Activated CD4-positive, alpha-beta T cell treated with anti-CD3 and anti-CD28 coated beads, Interleukin-2, amount 10 ng/mL, durations not matched to agents 24 days and 14 days (primary cell): Measurements from ENCODE around the gene PCGF3. TPM values are rescaled to one million over a fixed set of nuclear protein-coding genes. Genes with fewer than 3 reads are reported as not detected.
"Not testable (repeated sequence)": the region's sequence is repeated elsewhere in the genome, so short reads cannot be mapped to it uniquely, and the experiment has no call there.

Source experiments
- DNase-seq: peaks from one replicate; pipeline ENCODE4 v3.0.0; 2022
- H3K27ac Mint-ChIP-seq: one replicate; pipeline ENCODE4 v1.8.0; 2022; ENCODE audit warnings: mild to moderate bottlenecking, mixed read lengths
- H3K27me3 Mint-ChIP-seq: one replicate; pipeline ENCODE4 v1.8.0; 2022; ENCODE audit warnings: mixed read lengths
- H3K36me3 Mint-ChIP-seq: one replicate; pipeline ENCODE4 v1.8.0; 2022; ENCODE audit warnings: low read depth, mild to moderate bottlenecking, mixed read lengths
- H3K4me1 Mint-ChIP-seq: one replicate; pipeline ENCODE4 v1.8.0; 2021; ENCODE audit warnings: mixed read lengths
- H3K4me3 Mint-ChIP-seq: one replicate; pipeline ENCODE4 v1.8.0; 2022; ENCODE audit warnings: mild to moderate bottlenecking, moderate library complexity, mixed read lengths
- H3K9me3 Mint-ChIP-seq: one replicate; pipeline ENCODE4 v1.8.0; 2021; ENCODE audit warnings: mixed read lengths
- intact Hi-C: fragments of 100-400 bp; cut with micrococcal nuclease; formaldehyde crosslinking; loops from one replicate; pipeline ENCODE4 v1.15.1; 2023
- total RNA-seq: library from RNA; stranded (reverse); gene quantifications from 2 replicates; pipeline ENCODE4 v1.2.3, GENCODE V29; 2022

PCGF3 gene
- total RNA-seq, 1 donor from 2014 or later: 34.5 TPM

DNA sequence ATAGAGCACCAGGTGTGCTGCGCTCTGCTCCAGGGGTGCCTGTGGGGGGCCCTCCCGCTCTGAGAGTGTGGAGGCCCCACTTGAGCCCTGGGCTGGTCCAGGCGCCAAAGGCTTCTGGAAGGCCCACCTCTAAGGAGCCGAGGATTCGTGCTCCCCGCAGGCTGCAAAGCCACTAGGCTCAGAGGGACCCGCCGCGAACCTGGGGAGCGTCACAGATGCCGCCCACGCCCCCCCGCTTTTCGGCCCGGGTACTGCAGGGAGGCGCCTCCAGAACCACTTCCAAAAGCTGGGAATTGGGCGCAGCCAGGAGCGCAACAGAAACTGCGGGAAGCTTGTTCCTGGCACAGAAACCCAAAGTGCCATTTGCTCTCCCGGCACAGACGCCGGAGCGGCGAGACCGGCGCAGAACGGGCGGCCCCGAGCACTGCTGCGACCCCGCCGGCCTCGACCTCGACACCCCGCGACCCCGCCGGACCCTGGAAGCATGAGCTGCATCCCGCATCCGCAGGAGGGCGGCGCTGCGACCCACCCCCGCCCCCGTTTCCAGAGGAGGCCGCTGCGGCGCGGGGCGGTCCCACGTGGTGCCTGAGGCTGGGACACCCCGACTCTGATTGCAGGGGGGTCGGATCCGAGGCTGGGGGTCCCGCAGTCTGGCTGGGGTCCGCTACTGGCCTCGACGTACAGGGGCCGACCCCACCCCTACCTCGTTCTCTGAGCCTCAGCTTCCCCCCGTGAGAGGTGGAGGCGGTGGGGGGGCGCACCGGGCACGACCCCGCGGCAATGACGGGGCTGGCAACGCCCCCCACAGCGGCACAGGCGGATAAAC lies 89.5 kb downstream of the PCGF3 start:
- DNase-seq: peak; percentile 59
- no peak overlapping the region for H3K27ac Mint-ChIP-seq
- intact Hi-C loops: no loop called here
- H3K27me3 Mint-ChIP-seq: peaks cover 37% of the 10 kb centered on the region
- no peaks in the 10 kb centered on the region for H3K9me3 Mint-ChIP-seq
- peaks cover 3% of the 10 kb centered on the region for H3K36me3 Mint-ChIP-seq
- H3K4me3 Mint-ChIP-seq: peak overlapping the region; percentile 32
- H3K4me1 Mint-ChIP-seq: peaks cover 23% of the 10 kb centered on the region

GRCh38 chr4:795726-796119 lies 90.1 kb downstream of the PCGF3 start:
- Mint-ChIP-seq H3K4me1 (peaks cover 24% of the 10 kb centered on the region), H3K27ac (no peak overlapping the region), H3K4me3 (no peak overlapping the region), H3K27me3 (peaks cover 37% of the 10 kb centered on the region), H3K9me3 (no peaks in the 10 kb centered on the region), H3K36me3 (peaks cover 3% of the 10 kb centered on the region)
- intact Hi-C loops: no loop called here
- DNase-seq: no peak

GRCh38 chr4:796206-796605 lies 90.6 kb downstream of the PCGF3 start:
- no peaks in the 10 kb centered on the region for H3K9me3 Mint-ChIP-seq
- H3K4me3 Mint-ChIP-seq: no peak overlapping the region
- H3K4me1 Mint-ChIP-seq: peaks cover 24% of the 10 kb centered on the region
- H3K27ac Mint-ChIP-seq: no peak overlapping the region
- H3K36me3 Mint-ChIP-seq: peaks cover 3% of the 10 kb centered on the region
- intact Hi-C loops: no loop called here
- DNase-seq: no peak
- peaks cover 37% of the 10 kb centered on the region for H3K27me3 Mint-ChIP-seq

DNA sequence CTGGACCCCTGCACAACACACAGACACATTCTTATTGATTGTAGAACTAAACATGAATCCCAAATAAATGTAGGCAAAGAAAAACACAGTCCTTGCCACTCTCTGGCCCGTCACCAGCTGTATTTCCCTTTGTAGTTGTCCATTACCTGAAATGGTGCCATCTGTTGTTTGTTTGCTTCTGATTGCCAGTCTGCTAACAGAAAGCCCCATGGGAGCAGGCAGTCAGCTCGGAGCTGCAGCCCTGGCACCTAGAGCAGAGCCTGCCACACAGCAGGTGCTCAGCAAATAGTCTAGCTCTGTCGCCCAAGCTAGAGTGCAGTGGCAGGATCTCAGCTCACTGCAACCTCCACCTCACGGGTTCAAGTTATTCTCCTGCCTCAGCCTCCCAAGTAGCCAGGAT lies 91.4 kb downstream of the PCGF3 start:
- H3K36me3 Mint-ChIP-seq: peaks cover 3% of the 10 kb centered on the region
- intact Hi-C loops: no loop called here

GRCh38 chr4:801436-802124 lies 95.9 kb downstream of the PCGF3 start:
- H3K36me3 Mint-ChIP-seq: no peaks in the 10 kb centered on the region
- no peak for DNase-seq
- H3K9me3 Mint-ChIP-seq: peaks cover 5% of the 10 kb centered on the region
- peaks cover 9% of the 10 kb centered on the region for H3K27me3 Mint-ChIP-seq
- H3K27ac Mint-ChIP-seq: no peak overlapping the region
- intact Hi-C loops: no loop called here
- H3K4me1 Mint-ChIP-seq: peaks cover 9% of the 10 kb centered on the region
- H3K4me3 Mint-ChIP-seq: no peak overlapping the region

More for the DNA sequence above, 91.4 kb downstream of the PCGF3 start:
- Mint-ChIP-seq H3K27me3 (peaks cover 37% of the 10 kb centered on the region), H3K4me3 (no peak overlapping the region), H3K4me1 (peaks cover 24% of the 10 kb centered on the region), H3K9me3 (no peaks in the 10 kb centered on the region), H3K27ac (no peak overlapping the region)
- no peak for DNase-seq

- peaks cover 4% of the 10 kb centered on the region for H3K27me3 Mint-ChIP-seq
- H3K4me3 Mint-ChIP-seq: no peak overlapping the region
- no peak overlapping the region for H3K27ac Mint-ChIP-seq
- H3K4me1 Mint-ChIP-seq: peaks cover 8% of the 10 kb centered on the region
- intact Hi-C loops: no loop called here
- DNase-seq: no peak
- peaks cover 5% of the 10 kb centered on the region for H3K9me3 Mint-ChIP-seq
- H3K36me3 Mint-ChIP-seq: no peaks in the 10 kb centered on the region
Measured at GRCh38 chr4:803884-804283, 98.3 kb downstream of the PCGF3 start.

GRCh38 chr4:804804-805203 lies 99.2 kb downstream of the PCGF3 start:
- Mint-ChIP-seq H3K36me3 (no peaks in the 10 kb centered on the region), H3K4me1 (peaks cover 4% of the 10 kb centered on the region), H3K4me3 (no peak overlapping the region), H3K27me3 (peaks cover 4% of the 10 kb centered on the region), H3K27ac (no peak overlapping the region), H3K9me3 (peaks cover 5% of the 10 kb centered on the region)
- intact Hi-C loops: no loop called here
- DNase-seq: no peak

DNA sequence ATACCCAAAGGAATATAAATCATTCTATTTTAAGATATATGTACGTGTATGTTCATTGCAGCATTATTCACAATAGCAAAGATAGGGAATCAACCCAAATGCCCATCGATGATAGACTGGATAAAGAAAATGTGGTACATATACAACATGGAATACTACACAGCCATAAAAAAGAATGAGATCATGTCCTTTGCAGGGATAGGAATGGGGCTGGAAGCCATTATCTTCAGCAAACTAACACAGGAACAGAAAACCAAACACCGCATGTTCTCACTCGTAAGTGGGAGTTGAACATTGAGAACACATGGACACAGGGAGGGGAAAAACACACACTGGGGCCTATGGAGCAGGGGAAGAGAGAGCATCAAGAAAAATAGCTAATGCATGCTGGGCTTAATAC lies 101.3 kb downstream of the PCGF3 start:
- H3K27ac Mint-ChIP-seq, H3K4me1 Mint-ChIP-seq, H3K4me3 Mint-ChIP-seq, DNase-seq, intact Hi-C loops, H3K9me3 Mint-ChIP-seq, H3K36me3 Mint-ChIP-seq, H3K27me3 Mint-ChIP-seq: not testable (repeated sequence)

GRCh38 chr4:807792-808191 lies 102.2 kb downstream of the PCGF3 start:
- no peak for DNase-seq
- intact Hi-C loops: no loop called here
- no peak overlapping the region for H3K27ac Mint-ChIP-seq
- H3K9me3 Mint-ChIP-seq: peaks cover 5% of the 10 kb centered on the region
- H3K27me3 Mint-ChIP-seq: peaks cover 14% of the 10 kb centered on the region
- H3K4me1 Mint-ChIP-seq: no peaks in the 10 kb centered on the region
- H3K4me3 Mint-ChIP-seq: no peak overlapping the region
- H3K36me3 Mint-ChIP-seq: no peaks in the 10 kb centered on the region

- no peak for DNase-seq
- intact Hi-C loops: no loop called here
- Mint-ChIP-seq H3K9me3 (peaks cover 5% of the 10 kb centered on the region), H3K4me1 (no peaks in the 10 kb centered on the region), H3K27ac (no peak overlapping the region), H3K36me3 (no peaks in the 10 kb centered on the region), H3K27me3 (peaks cover 24% of the 10 kb centered on the region), H3K4me3 (no peak overlapping the region)
Measured at GRCh38 chr4:808860-809570, 103.4 kb downstream of the PCGF3 start.

DNA sequence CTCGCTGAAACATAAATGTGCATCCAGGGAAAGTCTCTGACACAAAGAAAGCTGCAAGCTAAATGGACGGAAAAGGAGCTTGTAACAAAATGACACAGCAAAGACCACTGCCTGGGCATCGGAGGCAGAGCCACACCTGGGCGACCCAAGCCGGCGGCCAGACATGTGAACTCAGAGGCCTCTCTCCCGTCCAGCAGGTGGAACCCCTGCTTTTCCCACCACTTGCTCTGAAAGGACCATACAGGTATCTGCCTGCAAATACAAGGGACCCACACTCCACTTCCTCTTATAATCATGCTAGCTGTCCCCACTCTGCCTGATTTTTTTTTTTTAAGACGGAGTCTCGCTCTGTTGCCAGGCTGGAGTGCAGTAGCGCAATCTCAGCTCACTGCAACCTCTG lies 108.3 kb downstream of the PCGF3 start:
- H3K27me3 Mint-ChIP-seq: peaks cover 36% of the 10 kb centered on the region
- no peak overlapping the region for H3K4me3 Mint-ChIP-seq
- H3K9me3 Mint-ChIP-seq: no peaks in the 10 kb centered on the region
- no peaks in the 10 kb centered on the region for H3K4me1 Mint-ChIP-seq
- intact Hi-C loops: no loop called here
- no peaks in the 10 kb centered on the region for H3K36me3 Mint-ChIP-seq
- no peak overlapping the region for H3K27ac Mint-ChIP-seq
- DNase-seq: no peak

- Mint-ChIP-seq H3K4me3 (no peak overlapping the region), H3K27me3 (peaks cover 36% of the 10 kb centered on the region), H3K9me3 (no peaks in the 10 kb centered on the region), H3K4me1 (no peaks in the 10 kb centered on the region), H3K36me3 (no peaks in the 10 kb centered on the region), H3K27ac (no peak overlapping the region)
- DNase-seq: no peak
- intact Hi-C loops: no loop called here
Measured at GRCh38 chr4:814312-814850, 108.7 kb downstream of the PCGF3 start.

GRCh38 chr4:815464-816146 lies 110.0 kb downstream of the PCGF3 start:
- H3K36me3 Mint-ChIP-seq: no peaks in the 10 kb centered on the region

More at GRCh38 chr4:815464-816146, 110.0 kb downstream of the PCGF3 start:
- DNase-seq: no peak
- no peaks in the 10 kb centered on the region for H3K4me1 Mint-ChIP-seq
- H3K27ac Mint-ChIP-seq: no peak overlapping the region
- H3K9me3 Mint-ChIP-seq: no peaks in the 10 kb centered on the region
- peaks cover 36% of the 10 kb centered on the region for H3K27me3 Mint-ChIP-seq
- no peak overlapping the region for H3K4me3 Mint-ChIP-seq
- intact Hi-C loops: no loop called here
